Mucosa of gallbladder (tissue), 1 donor: ENCODE measurements around the gene SLC2A8. TPM values are rescaled to one million over a fixed set of nuclear protein-coding genes. Genes with fewer than 3 reads are reported as not detected.

Experiments
- DNase-seq: peaks from one replicate; pipeline ENCODE4 v3.0.0-alpha.2; 2020; ENCODE audit warnings: low spot score
- total RNA-seq: library from RNA; stranded (reverse); gene quantifications from one replicate; pipeline ENCODE4 v1.2.1, GENCODE V29; 2021
- donor health status: DM: no; HTN: no; CAD: no.

Gene SLC2A8
- total RNA-seq, 1 donor from 2014 or later: 25.0 TPM

- no peak for DNase-seq
Observed at GRCh38 chr9:127437497-127438264, 40.7 kb downstream of the SLC2A8 start.

- DNase-seq: no peak
Observed at GRCh38 chr9:127438394-127438793, 41.4 kb downstream of the SLC2A8 start.

- no peak for DNase-seq
Observed at GRCh38 chr9:127444283-127444920, 47.4 kb downstream of the SLC2A8 start.

- DNase-seq: no peak
Observed at GRCh38 chr9:127444921-127445850, 48.2 kb downstream of the SLC2A8 start.

GRCh38 chr9:127445851-127446712 lies 49.1 kb downstream of the SLC2A8 start:
- no peak for DNase-seq

- DNase-seq: no peak
Observed at GRCh38 chr9:127446713-127447415, 49.9 kb downstream of the SLC2A8 start.

- DNase-seq: no peak
Observed at GRCh38 chr9:127447416-127448111, 50.6 kb downstream of the SLC2A8 start.

- no peak for DNase-seq
Observed at GRCh38 chr9:127448112-127448805, 51.3 kb downstream of the SLC2A8 start.

GRCh38 chr9:127449332-127449966 lies 52.5 kb downstream of the SLC2A8 start:
- no peak for DNase-seq

- peak; percentile 19 for DNase-seq
Observed at GRCh38 chr9:127450243-127450760, 53.3 kb downstream of the SLC2A8 start.

GRCh38 chr9:127450830-127451607 lies 54.0 kb downstream of the SLC2A8 start, which contains the start of the genes LRSAM1 and RPL12:
Gene LRSAM1 (plus strand): TSS chr9:127451510. CDS start chr9:127454528, 3,018 bp downstream.
Gene RPL12 (minus strand): TSS chr9:127451406. CDS start chr9:127451317, 89 bp downstream.
- peak; percentile 98 for DNase-seq

- no peak for DNase-seq
Observed at GRCh38 chr9:127451608-127451857, 54.6 kb downstream of the SLC2A8 start.

- DNase-seq: peak; percentile 16
Observed at GRCh38 chr9:127451858-127452656, 55.1 kb downstream of the SLC2A8 start.

- peak; percentile 65 for DNase-seq
Observed at GRCh38 chr9:127452691-127453090, 55.7 kb downstream of the SLC2A8 start.

GRCh38 chr9:127455324-127455992 lies 58.5 kb downstream of the SLC2A8 start:
- no peak for DNase-seq

GRCh38 chr9:127457191-127457878 lies 60.4 kb downstream of the SLC2A8 start:
- no peak for DNase-seq
